HL-60/S4 treated with phorbol 12-myristate 13-acetate at 8.2 ng/mL for 4 days and 3 days (cell line): ENCODE results near the gene TTC21A.
"Not testable (repeated sequence)": the region's sequence is repeated elsewhere in the genome, so short reads cannot be mapped to it uniquely, and the experiment has no call there.

ENCODE experiments used
- in situ Hi-C: fragments of 300-500 bp; cut with MboI; formaldehyde crosslinking; loops from 2 replicates; pipeline ENCODE4 v1.15.0; 2022; ENCODE audit warnings: low sequenced_read_pairs

TTC21A gene

GRCh38 chr3:39107388-39108199, at the start of gene TTC21A, which contains the start of gene GORASP1:
TTC21A (plus strand) TSS chr3:39107680; CDS start chr3:39107838, 158 bp downstream.
GORASP1 (minus strand) TSS chr3:39107627; CDS start chr3:39107541, 86 bp downstream.
- in situ Hi-C loops, result no loop called here

- in situ Hi-C loops, result not testable (repeated sequence)
These were observed 46.3 kb upstream of the TTC21A start for GRCh38 chr3:39061228-39061627.

- in situ Hi-C loops, result no loop called here
These were observed 45.3 kb upstream of the TTC21A start for GRCh38 chr3:39062180-39062579.

- in situ Hi-C loops, result no loop called here
These were observed 44.3 kb upstream of the TTC21A start for GRCh38 chr3:39063143-39063542.

GRCh38 chr3:39064646-39065045, 42.8 kb upstream of the TTC21A start:
- in situ Hi-C loops, result no loop called here

GRCh38 chr3:39065197-39065596, 42.3 kb upstream of the TTC21A start:
- in situ Hi-C loops, result no loop called here

- in situ Hi-C loops, result no loop called here
These were observed 40.2 kb upstream of the TTC21A start for GRCh38 chr3:39067286-39067685.

GRCh38 chr3:39068556-39068955, 38.9 kb upstream of the TTC21A start:
- in situ Hi-C loops, result no loop called here

- in situ Hi-C loops, result loop anchor here (25.0 kb wide), 1 partner anchor 211 kb away; the partner anchor contains the start of gene CX3CR1
These were observed 31.6 kb upstream of the TTC21A start for GRCh38 chr3:39075910-39076309.

GRCh38 chr3:39079530-39079929, 27.9 kb upstream of the TTC21A start:
- in situ Hi-C loops, result loop anchor here (25.0 kb wide), 1 partner anchor 208 kb away; the partner anchor contains the start of gene CX3CR1

- in situ Hi-C loops, result loop anchor here (25.0 kb wide), 1 partner anchor 207 kb away; the partner anchor contains the start of gene CX3CR1
These were observed 27.5 kb upstream of the TTC21A start for GRCh38 chr3:39080026-39080425.

GRCh38 chr3:39082666-39083313, 24.7 kb upstream of the TTC21A start:
- in situ Hi-C loops, result loop anchor here (25.0 kb wide), 1 partner anchor 205 kb away; the partner anchor contains the start of gene CX3CR1

GRCh38 chr3:39086144-39086543, 21.3 kb upstream of the TTC21A start:
- in situ Hi-C loops, result loop anchor here (25.0 kb wide), 1 partner anchor 201 kb away; the partner anchor contains the start of gene CX3CR1

GRCh38 chr3:39088456-39088855, 19.0 kb upstream of the TTC21A start:
- in situ Hi-C loops, result loop anchor here (25.0 kb wide), 1 partner anchor 199 kb away; the partner anchor contains the start of gene CX3CR1

GRCh38 chr3:39088889-39089288, 18.6 kb upstream of the TTC21A start:
- in situ Hi-C loops, result loop anchor here (25.0 kb wide), 1 partner anchor 198 kb away; the partner anchor contains the start of gene CX3CR1

GRCh38 chr3:39090922-39091321, 16.6 kb upstream of the TTC21A start:
- in situ Hi-C loops, result loop anchor here (25.0 kb wide), 1 partner anchor 196 kb away; the partner anchor contains the start of gene CX3CR1

- in situ Hi-C loops, result loop anchor here (25.0 kb wide), 1 partner anchor 192 kb away; the partner anchor contains the start of gene CX3CR1
These were observed 12.4 kb upstream of the TTC21A start for GRCh38 chr3:39094851-39095677.

GRCh38 chr3:39095778-39096177, 11.7 kb upstream of the TTC21A start:
- in situ Hi-C loops, result loop anchor here (25.0 kb wide), 1 partner anchor 192 kb away; the partner anchor contains the start of gene CX3CR1

GRCh38 chr3:39096775-39097174, 10.7 kb upstream of the TTC21A start:
- in situ Hi-C loops, result loop anchor here (25.0 kb wide), 1 partner anchor 191 kb away; the partner anchor contains the start of gene CX3CR1
